SK-N-SH (cell line): ENCODE data around the gene ADCK1.

ENCODE experiments used
- CTCF ChIP-seq: fragments of 200-600 bp; sonication (generic); IDR thresholded peaks from 2 replicates; pipeline ENCODE4 v1.6.1; 2017; ENCODE audit warnings: antibody characterized with exemption, mild to moderate bottlenecking, moderate library complexity
- GABPA ChIP-seq: IDR thresholded peaks from 2 replicates; pipeline ENCODE4 v1.4.0; 2012; ENCODE audit warnings: low read depth, mild to moderate bottlenecking
- GATA2 ChIP-seq: sonication (generic); formaldehyde crosslinking; IDR thresholded peaks from 2 replicates; pipeline ENCODE4 v1.5.0; 2020; ENCODE audit warnings: mild to moderate bottlenecking, missing genetic modification reagents
- JUND ChIP-seq: IDR thresholded peaks from 2 replicates; pipeline ENCODE4 v1.4.0; 2012
- SMC3 ChIP-seq: IDR thresholded peaks from 2 replicates; pipeline ENCODE4 v1.6.1; 2012; ENCODE audit warnings: low read depth, low read length, improper control_type of control experiment
- TCF12 ChIP-seq: IDR thresholded peaks from 2 replicates; pipeline ENCODE4 v1.4.0; 2012
- TF ChIP-seq, protein P1 (sequence below): IDR thresholded peaks from 2 replicates; pipeline ENCODE4 v1.4.0; 2012; ENCODE audit warnings: low read depth

DNA sequence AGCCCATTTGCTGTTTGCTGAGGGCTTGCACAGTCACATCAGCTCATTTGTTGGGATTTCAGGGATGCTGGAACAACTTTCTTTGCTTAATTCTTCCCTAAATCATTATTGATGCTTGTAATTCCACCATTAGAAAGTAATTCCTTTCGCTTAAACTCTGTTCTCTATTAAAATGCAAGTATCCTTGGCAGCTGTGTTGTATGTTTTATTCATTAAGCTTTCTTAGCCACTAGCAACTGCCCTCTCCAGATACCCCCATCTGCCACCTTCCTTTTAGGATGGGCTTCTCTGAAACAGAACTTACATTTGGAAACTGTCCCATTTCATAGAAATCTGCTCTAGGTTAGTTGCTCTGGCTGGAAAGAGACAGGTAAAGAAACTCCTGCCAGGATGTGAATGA, 43.7 kb downstream of the ADCK1 start:
- TF ChIP-seq GATA2, result no peak
- no peak for TF ChIP-seq TCF12
- TF ChIP-seq GABPA, result no peak
- TF ChIP-seq SMC3, result no peak
- no peak for TF ChIP-seq CTCF
- no peak for TF ChIP-seq JUND
- TF ChIP-seq, protein P1, sequence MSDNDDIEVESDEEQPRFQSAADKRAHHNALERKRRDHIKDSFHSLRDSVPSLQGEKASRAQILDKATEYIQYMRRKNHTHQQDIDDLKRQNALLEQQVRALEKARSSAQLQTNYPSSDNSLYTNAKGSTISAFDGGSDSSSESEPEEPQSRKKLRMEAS, result no peak
